Aorta (tissue), 5 donors: ENCODE data around the gene RALGAPA2. TPM values are rescaled to one million over a fixed set of nuclear protein-coding genes. Genes with fewer than 3 reads are reported as not detected.
A peak's percentile ranks its signal among the peaks of the same experiment; 100 is the strongest.

Experiments
- ATAC-seq: fragments of 200-7000 bp; cut with Tn5 transposase; one replicate; pipeline ENCODE4 v1.9.1; 2022; ENCODE audit warnings: moderate library complexity; ENCODE audit not compliant: low FRiP score
- DNase-seq, 2 donors: peaks; one replicate each; pipeline ENCODE4 v3.0.0-alpha.2; 2020
- H3K27ac ChIP-seq, 2 donors: one replicate each; pipeline ENCODE4 v1.5.1; 2013; ENCODE audit warnings: low read length in 2 of 2, mild to moderate bottlenecking in 2 of 2, moderate library complexity in 2 of 2, control low read depth in 1 of 2, inconsistent platforms in 1 of 2, low read depth in 1 of 2
- H3K27me3 ChIP-seq, 2 donors: one replicate each; pipeline ENCODE4 v1.6.1; 2013; ENCODE audit warnings: control low read depth in 1 of 2, low read length in 1 of 2, mild to moderate bottlenecking in 1 of 2, moderate library complexity in 1 of 2; ENCODE audit not compliant: insufficient read depth in 2 of 2, control insufficient read depth in 1 of 2
- H3K36me3 ChIP-seq, 2 donors: one replicate each; pipeline ENCODE4 v1.6.1; 2013; ENCODE audit warnings: control low read depth in 1 of 2, low read length in 1 of 2, mild to moderate bottlenecking in 1 of 2; ENCODE audit not compliant: insufficient read depth in 2 of 2, control insufficient read depth in 1 of 2
- H3K4me1 ChIP-seq, 2 donors: one replicate each; pipeline ENCODE4 v1.6.1; 2013; ENCODE audit warnings: low read length in 2 of 2, control low read depth in 1 of 2, mild to moderate bottlenecking in 1 of 2, moderate library complexity in 1 of 2; ENCODE audit not compliant: insufficient read depth in 2 of 2, control insufficient read depth in 1 of 2
- H3K4me3 ChIP-seq, 2 donors: one replicate each; pipeline ENCODE4 v1.5.1; 2013; ENCODE audit warnings: low read length in 2 of 2, control low read depth in 1 of 2, mild to moderate bottlenecking in 1 of 2
- H3K9me3 ChIP-seq: one replicate; pipeline ENCODE4 v1.6.1; 2013; ENCODE audit warnings: mild to moderate bottlenecking, low read length; ENCODE audit not compliant: control insufficient read depth
- WGBS, 2 donors: extraction: QIAGEN DNeasy Blood & Tissue Kit; methylation state at CpG; one replicate each; pipeline ENCODE4 v1.1.7; 2013; 5-methylcytosine and 5-hydroxymethylcytosine counted together
- intact Hi-C, 2 donors: fragments of 100-400 bp; cut with DNase I; formaldehyde crosslinking; loops; one replicate each; pipeline versions ENCODE4 v1.14.2 to v1.15.0; 2022
- polyA plus RNA-seq, 2 donors: library from polyadenylated mRNA; stranded (reverse); fragments of 200-250 nt; gene quantifications; one replicate each; pipeline ENCODE4 v1.2.3, GENCODE V29; 2013
- total RNA-seq, 2 donors: library from RNA; stranded (reverse); fragmentation: NEBNext Ultra II Directional; extraction: Animal tissue kit (Norgen Biotek cat#: 25700); gene quantifications; one replicate each; pipeline ENCODE4 v1.2.1, GENCODE V29; 2021
- donor health status: healthy with polysubstance abuse.
- donor health status: Bipolar disorder and iron deficiency.
- donor health status: DM: no; HTN: no; CAD: no.
- donor health status: DM: no; HTN: no; CAD: no.
- donor health status: DM: yes; HTN: yes; CAD: no.

The RALGAPA2 gene
- total and polyA plus RNA-seq, 4 donors: 2.2 to 62.3 (median 19.2) TPM

DNA sequence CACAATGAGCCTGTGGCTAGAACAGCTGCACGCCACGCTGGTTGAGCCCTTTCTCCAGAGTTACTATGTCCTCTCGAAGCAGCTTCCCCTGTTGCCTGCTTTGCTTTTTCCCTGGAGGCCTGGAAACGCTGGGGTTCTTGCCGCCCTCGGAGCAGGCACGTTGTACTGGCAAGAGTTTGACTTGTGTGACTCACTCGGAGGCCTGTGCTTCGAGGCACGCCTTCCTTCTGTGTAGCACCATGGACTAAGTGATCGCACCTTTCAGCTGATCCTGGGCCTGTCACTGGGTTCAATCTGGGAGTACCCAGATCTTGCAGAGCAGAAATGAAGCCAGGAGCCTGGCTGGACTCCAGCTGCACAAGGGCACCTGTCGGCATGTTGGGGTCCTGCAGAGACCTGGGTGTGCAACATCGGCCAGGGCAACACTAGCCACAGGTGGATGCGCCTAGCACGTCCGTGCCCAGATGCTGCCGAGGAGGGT lies 339.3 kb downstream of the RALGAPA2 start:
- H3K27me3 ChIP-seq: peaks cover 0 to 3% of the 10 kb centered on the region in 2 donors
- WGBS, 2 donors: 37 to 40% methylated on average over 17 of the region's 17 CpGs

DNA sequence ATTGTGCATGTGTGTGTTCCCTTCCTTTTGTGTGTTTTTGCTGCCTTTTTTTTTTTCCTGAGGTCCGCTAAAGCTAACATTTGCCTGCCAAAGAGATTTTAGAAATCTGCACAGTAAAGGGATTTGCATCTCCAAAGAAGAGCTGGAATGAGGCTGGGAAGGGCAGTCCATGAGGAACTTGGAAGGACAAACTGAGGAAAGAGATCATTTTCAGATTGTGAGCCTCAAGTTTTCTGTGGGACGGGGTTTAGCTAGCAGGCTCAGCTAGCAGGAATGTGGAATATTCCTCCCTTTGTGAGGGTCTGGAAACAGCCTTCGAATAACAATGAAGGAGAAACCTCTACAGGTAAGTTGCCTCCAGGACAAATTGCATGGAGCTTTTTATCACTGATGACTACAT lies 340.8 kb downstream of the RALGAPA2 start:
- H3K27me3 ChIP-seq: peaks cover 0 to 3% of the 10 kb centered on the region in 2 donors
- no peaks in the 10 kb centered on the region for H3K4me1 ChIP-seq
- H3K27ac ChIP-seq: no peak overlapping the region
- 16 to 18% methylated on average over 3 of the region's 3 CpGs for WGBS, 2 donors
- H3K4me3 ChIP-seq: no peak overlapping the region
- no peaks in the 10 kb centered on the region for H3K36me3 ChIP-seq
- intact Hi-C loops: no loop called here
- ATAC-seq (no peak), DNase-seq (no peak)
- no peaks in the 10 kb centered on the region for H3K9me3 ChIP-seq

More for the DNA sequence above, 339.3 kb downstream of the RALGAPA2 start:
- H3K4me3 ChIP-seq: no peak overlapping the region
- intact Hi-C loops: no loop called here
- DNase-seq (no peak), ATAC-seq (no peak)
- no peaks in the 10 kb centered on the region for H3K4me1 ChIP-seq
- no peak overlapping the region for H3K27ac ChIP-seq
- no peaks in the 10 kb centered on the region for H3K9me3 ChIP-seq
- H3K36me3 ChIP-seq: no peaks in the 10 kb centered on the region

DNA sequence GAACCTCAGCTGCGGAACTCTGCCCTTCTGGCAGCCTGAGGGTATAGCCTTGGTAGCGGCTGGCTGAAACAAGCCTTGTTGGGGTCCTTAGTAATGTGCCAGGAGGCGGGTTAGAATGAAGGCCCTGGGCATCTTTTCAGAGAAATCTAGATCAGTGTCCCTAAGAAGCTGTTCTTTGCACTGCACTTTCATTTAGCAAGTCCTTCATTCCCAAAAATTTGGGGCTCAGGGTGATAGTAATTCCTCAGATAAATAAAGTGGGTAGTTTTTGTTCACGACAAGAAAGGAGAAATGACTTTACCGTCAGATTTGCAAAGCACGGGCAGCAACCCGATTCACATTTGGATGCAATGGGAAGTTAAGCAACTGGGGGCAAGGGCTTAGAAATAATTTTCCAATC lies 341.4 kb downstream of the RALGAPA2 start:
- DNase-seq (no peak), ATAC-seq (no peak)
- H3K4me3 ChIP-seq: no peak overlapping the region
- H3K36me3 ChIP-seq: no peaks in the 10 kb centered on the region
- 24 to 31% methylated on average over 7 of the region's 7 CpGs for WGBS, 2 donors
- intact Hi-C loops: no loop called here
- no peaks in the 10 kb centered on the region for H3K4me1 ChIP-seq
- H3K27ac ChIP-seq: no peak overlapping the region
- H3K27me3 ChIP-seq: peaks cover 0 to 3% of the 10 kb centered on the region in 2 donors
- no peaks in the 10 kb centered on the region for H3K9me3 ChIP-seq

DNA sequence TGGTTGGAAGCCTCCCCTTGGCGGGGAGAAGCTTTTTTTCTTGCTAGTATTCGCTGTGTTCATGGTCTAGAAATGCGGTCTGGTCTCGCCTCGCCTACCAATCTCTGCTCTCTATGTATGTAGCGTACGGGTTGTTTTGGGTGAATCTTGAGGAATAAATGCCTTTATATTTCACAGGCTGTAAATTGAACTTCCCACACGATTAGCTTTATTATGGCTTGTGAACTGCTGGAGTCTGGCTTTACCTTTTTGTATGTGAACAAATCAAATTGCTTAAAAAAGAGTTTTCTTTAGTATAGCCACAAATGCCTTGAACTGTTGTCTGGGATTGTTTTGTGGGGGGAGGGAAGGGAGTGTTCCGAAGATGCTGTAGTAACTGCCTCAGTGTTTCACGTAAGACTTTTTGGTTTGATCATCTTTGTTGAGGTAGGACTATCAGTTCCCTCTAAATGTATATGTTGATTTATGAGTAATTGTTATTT lies 342.3 kb downstream of the RALGAPA2 start:
- Histone ChIP-seq H3K9me3 (no peaks in the 10 kb centered on the region), H3K27me3 (peaks cover 0 to 3% of the 10 kb centered on the region in 2 donors), H3K27ac (no peak overlapping the region), H3K4me1 (no peaks in the 10 kb centered on the region), H3K36me3 (no peaks in the 10 kb centered on the region), H3K4me3 (no peak overlapping the region)
- intact Hi-C loops: no loop called here
- DNase-seq (no peak), ATAC-seq (no peak)
- WGBS, 2 donors: 9 to 11% methylated on average over 10 of the region's 10 CpGs

DNA sequence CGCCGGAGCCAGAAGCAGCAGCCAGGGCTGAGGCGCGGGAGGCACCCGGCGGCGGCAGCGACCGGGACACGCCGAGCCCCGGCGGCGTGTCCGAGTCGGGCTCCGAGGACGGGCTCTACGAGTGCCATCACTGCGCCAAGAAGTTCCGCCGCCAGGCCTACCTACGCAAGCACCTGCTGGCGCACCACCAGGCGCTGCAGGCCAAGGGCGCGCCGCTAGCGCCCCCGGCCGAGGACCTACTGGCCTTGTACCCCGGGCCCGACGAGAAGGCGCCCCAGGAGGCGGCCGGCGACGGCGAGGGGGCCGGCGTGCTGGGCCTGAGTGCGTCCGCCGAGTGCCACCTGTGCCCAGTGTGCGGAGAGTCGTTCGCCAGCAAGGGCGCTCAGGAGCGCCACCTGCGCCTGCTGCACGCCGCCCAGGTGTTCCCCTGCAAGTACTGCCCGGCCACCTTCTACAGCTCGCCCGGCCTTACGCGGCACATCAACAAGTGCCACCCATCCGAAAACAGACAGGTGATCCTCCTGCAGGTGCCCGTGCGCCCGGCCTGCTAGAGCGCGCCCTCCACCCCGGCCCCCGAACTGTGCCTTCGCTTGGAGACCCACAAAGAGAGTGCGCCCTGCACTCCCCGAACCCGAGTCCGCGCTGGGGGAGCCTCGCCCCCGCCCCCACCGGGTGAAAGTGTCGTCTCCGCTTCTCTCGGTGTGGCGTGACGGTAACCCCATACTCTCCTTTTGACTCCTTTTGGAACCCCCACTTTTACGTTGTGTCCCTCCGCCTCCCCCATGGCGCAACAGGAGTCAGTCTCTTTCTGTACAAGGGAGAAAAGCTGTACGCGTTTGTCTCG lies 343.0 kb downstream of the RALGAPA2 start:
- 1 to 3% methylated on average over 71 to 86 of the region's 86 CpGs for WGBS, 2 donors
- ATAC-seq (no peak), DNase-seq (no peak)
- no peaks in the 10 kb centered on the region for H3K9me3 ChIP-seq
- intact Hi-C loops: no loop called here
- H3K4me1 ChIP-seq: no peaks in the 10 kb centered on the region
- no peak overlapping the region for H3K4me3 ChIP-seq
- no peaks in the 10 kb centered on the region for H3K36me3 ChIP-seq
- peaks cover 0 to 3% of the 10 kb centered on the region in 2 donors for H3K27me3 ChIP-seq
- H3K27ac ChIP-seq: no peak overlapping the region

DNA sequence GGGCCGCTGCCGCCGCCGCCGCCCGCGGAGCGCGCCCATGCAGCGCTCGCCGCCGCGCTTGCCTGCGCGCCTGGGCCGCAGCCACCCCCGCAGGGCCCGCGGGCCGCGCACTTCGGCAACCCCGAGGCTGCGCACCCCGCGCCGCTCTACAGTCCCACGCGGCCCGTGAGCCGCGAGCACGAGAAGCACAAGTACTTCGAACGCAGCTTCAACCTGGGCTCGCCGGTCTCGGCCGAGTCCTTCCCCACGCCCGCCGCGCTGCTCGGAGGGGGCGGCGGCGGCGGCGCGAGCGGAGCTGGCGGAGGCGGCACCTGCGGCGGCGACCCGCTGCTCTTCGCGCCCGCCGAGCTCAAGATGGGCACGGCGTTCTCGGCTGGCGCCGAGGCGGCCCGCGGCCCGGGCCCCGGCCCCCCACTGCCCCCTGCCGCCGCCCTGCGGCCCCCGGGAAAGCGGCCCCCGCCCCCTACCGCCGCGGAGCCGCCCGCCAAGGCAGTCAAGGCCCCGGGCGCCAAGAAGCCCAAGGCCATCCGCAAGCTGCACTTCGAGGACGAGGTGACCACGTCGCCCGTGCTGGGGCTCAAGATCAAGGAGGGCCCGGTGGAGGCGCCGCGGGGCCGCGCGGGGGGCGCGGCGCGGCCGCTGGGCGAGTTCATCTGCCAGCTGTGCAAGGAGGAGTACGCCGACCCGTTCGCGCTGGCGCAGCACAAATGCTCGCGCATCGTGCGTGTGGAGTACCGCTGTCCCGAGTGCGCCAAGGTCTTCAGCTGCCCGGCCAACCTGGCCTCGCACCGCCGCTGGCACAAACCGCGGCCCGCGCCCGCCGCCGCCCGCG lies 343.8 kb downstream of the RALGAPA2 start:
- no peaks in the 10 kb centered on the region for H3K4me1 ChIP-seq
- H3K4me3 ChIP-seq: peak overlapping the region in 1 of 2 donors; percentile 16
- intact Hi-C loops: no loop called here

DNA sequence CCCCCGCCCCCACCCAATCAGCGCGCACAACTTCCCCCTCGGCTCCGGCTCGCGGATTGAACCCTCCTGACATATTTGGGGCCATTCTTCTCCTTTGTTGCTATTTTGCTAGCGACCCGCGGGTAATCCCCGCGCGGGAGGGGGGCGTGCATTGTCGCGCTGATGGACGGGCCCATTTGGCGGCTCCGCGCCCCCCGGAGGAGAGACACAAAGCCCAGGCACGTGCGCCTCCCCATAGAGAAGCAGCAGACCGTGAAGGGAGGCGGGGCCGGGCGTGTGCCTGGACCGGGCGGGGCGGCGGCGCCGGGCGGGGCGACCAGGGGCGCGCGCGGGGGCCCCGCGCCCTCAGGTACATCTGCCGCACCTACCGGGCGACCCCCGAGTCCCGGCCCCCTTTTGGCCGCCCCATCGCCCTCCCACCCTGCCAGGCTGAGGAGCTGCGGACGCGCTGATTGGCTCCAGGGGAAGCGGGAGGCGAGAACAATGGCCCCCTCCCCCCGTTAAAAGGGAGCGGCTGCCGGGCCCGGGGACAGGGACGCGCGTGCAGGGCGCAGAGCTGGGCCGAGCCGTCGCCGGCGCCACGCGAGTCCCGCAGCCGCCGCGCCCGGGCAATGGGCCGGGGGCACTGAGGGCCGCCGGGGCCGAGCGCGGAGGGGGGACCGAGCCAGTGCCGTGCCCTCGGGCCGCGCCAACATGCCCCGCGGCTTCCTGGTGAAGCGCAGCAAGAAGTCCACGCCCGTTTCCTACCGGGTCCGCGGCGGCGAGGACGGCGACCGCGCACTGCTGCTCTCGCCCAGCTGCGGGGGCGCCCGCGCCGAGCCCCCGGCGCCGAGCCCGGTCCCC lies 344.6 kb downstream of the RALGAPA2 start, which contains the start of gene INSM1:
Gene INSM1 (plus strand): TSS at position 530 of the 843 bp plus-strand sequence. CDS start 164 bp downstream, at position 694.
- Histone ChIP-seq H3K4me3 (peak within 1 kb of the TSS; percentile 3 to 16), H3K4me1 (no peaks in the 10 kb centered on the region), H3K27ac (no peak within 1 kb of the TSS), H3K27me3 (no peaks in the 10 kb centered on the region), H3K36me3 (no peaks in the 10 kb centered on the region), H3K9me3 (no peaks in the 10 kb centered on the region)
- intact Hi-C loops: no loop called here
- ATAC-seq: no peak
- no peak for DNase-seq
- 1 to 2% methylated on average over 80 to 108 of the region's 108 CpGs for WGBS, 2 donors

More for the DNA sequence above, 343.8 kb downstream of the RALGAPA2 start:
- DNase-seq: no peak
- WGBS, 2 donors: 1% methylated on average over 50 to 130 of the region's 130 CpGs
- no peaks in the 10 kb centered on the region for H3K27me3 ChIP-seq
- no peak overlapping the region for H3K27ac ChIP-seq
- no peaks in the 10 kb centered on the region for H3K36me3 ChIP-seq
- H3K9me3 ChIP-seq: no peaks in the 10 kb centered on the region
- ATAC-seq: no peak
